Measurements from ENCODE around the gene PHOX2B.
"Not testable (repeated sequence)": the region's sequence is repeated elsewhere in the genome, so short reads cannot be mapped to it uniquely, and the experiment has no call there.

The PHOX2B gene

DNA sequence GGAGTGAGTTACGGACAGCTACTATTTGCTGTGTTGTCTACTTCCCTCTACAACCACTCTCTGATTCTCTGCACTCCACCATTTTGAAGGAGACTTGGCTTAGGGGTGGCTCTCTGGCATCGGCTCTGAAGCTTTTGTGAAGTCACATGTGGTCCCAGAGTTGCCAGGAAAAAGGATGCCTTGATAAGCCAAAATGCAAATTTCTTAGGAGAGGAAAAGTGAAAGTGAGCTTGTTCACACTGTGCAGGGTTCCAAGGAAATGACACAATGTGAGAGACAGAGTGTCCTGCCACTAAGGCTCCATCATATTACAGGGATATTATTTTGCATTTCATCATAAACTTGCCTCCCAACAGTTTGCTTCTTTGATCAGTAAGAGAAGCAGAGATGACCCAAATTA lies 7.2 kb downstream of the PHOX2B start:
- ATAC-seq: no peak; the same call in 2 of the 3 replicates
- TF ChIP-seq ISL1 (CRISPR knock-in tag; IDR thresholded peaks at IDR 0.05): no peak
- no peak for TF ChIP-seq ZNF8 (CRISPR knock-in tag; IDR thresholded peaks at IDR 0.05)
- no peak for TF ChIP-seq TCF4 (CRISPR knock-in tag; IDR thresholded peaks at IDR 0.05; ENCODE audit: borderline replicate concordance)
- TF ChIP-seq PATZ1 (CRISPR knock-in tag; IDR thresholded peaks at IDR 0.05; ENCODE audit: borderline replicate concordance): no peak
- no peak for TF ChIP-seq ZNF70 (CRISPR knock-in tag; IDR thresholded peaks at IDR 0.05)
- TF ChIP-seq SNAI2 (CRISPR knock-in tag; IDR thresholded peaks at IDR 0.05): no peak
- TF ChIP-seq RARB (CRISPR knock-in tag; IDR thresholded peaks at IDR 0.05): no peak
- TF ChIP-seq ZFP3 (CRISPR knock-in tag; IDR thresholded peaks at IDR 0.05): no peak
- no peak for TF ChIP-seq ZNF565 (CRISPR knock-in tag; conservative IDR thresholded peaks at IDR 0.05; ENCODE audit: low read depth)
- TF ChIP-seq, protein P1, sequence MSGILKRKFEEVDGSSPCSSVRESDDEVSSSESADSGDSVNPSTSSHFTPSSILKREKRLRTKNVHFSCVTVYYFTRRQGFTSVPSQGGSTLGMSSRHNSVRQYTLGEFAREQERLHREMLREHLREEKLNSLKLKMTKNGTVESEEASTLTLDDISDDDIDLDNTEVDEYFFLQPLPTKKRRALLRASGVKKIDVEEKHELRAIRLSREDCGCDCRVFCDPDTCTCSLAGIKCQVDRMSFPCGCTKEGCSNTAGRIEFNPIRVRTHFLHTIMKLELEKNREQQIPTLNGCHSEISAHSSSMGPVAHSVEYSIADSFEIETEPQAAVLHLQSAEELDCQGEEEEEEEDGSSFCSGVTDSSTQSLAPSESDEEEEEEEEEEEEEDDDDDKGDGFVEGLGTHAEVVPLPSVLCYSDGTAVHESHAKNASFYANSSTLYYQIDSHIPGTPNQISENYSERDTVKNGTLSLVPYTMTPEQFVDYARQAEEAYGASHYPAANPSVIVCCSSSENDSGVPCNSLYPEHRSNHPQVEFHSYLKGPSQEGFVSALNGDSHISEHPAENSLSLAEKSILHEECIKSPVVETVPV (CRISPR knock-in tag; IDR thresholded peaks at IDR 0.05): no peak

GRCh38 chr4:41737491-41737890 lies 11.0 kb downstream of the PHOX2B start:
- ATAC-seq: not testable (repeated sequence)

DNA sequence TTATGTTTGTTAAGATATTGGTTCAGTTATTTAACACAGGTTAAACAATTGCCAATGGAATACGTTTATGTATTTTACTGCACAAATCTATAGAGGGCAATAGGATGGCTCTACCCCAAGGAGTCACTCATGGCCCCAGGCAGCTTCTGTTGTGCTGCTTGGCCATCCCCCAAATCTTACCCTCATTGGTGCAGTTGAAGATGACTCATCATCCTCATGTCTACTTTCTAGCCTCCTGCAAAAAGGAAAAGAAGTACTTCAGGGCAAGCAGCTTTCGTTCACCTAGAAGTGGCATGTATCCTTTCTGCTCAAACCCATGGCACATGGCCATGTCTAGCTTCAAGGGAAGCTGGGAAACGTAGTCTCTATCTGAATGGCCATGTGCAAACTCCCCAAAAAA lies 14.2 kb downstream of the PHOX2B start:
- TF ChIP-seq TCF4 (CRISPR knock-in tag; IDR thresholded peaks at IDR 0.05; ENCODE audit: borderline replicate concordance) (no peak), ZC3H10 (CRISPR knock-in tag; IDR thresholded peaks at IDR 0.05) (no peak), BACH2 (CRISPR knock-in tag; IDR thresholded peaks at IDR 0.05; ENCODE audit: borderline replicate concordance) (no peak), RARB (CRISPR knock-in tag; IDR thresholded peaks at IDR 0.05) (no peak), PATZ1 (CRISPR knock-in tag; IDR thresholded peaks at IDR 0.05; ENCODE audit: borderline replicate concordance) (no peak), ESRRG (CRISPR knock-in tag; IDR thresholded peaks at IDR 0.05) (no peak), ISL1 (CRISPR knock-in tag; IDR thresholded peaks at IDR 0.05) (no peak), PPARA (CRISPR knock-in tag; IDR thresholded peaks at IDR 0.05; ENCODE audit: borderline replicate concordance) (no peak), OSR1 (CRISPR knock-in tag; IDR thresholded peaks at IDR 0.05) (no peak), GLIS3 (CRISPR knock-in tag; IDR thresholded peaks at IDR 0.05) (no peak)
- TF ChIP-seq, protein P1 (CRISPR knock-in tag; IDR thresholded peaks at IDR 0.05): no peak
- TF ChIP-seq, protein P2, sequence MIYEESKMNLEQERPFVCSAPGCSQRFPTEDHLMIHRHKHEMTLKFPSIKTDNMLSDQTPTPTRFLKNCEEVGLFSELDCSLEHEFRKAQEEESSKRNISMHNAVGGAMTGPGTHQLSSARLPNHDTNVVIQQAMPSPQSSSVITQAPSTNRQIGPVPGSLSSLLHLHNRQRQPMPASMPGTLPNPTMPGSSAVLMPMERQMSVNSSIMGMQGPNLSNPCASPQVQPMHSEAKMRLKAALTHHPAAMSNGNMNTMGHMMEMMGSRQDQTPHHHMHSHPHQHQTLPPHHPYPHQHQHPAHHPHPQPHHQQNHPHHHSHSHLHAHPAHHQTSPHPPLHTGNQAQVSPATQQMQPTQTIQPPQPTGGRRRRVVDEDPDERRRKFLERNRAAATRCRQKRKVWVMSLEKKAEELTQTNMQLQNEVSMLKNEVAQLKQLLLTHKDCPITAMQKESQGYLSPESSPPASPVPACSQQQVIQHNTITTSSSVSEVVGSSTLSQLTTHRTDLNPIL (CRISPR knock-in tag; IDR thresholded peaks at IDR 0.05; ENCODE audit: low read depth): no peak
- TF ChIP-seq, protein P3, sequence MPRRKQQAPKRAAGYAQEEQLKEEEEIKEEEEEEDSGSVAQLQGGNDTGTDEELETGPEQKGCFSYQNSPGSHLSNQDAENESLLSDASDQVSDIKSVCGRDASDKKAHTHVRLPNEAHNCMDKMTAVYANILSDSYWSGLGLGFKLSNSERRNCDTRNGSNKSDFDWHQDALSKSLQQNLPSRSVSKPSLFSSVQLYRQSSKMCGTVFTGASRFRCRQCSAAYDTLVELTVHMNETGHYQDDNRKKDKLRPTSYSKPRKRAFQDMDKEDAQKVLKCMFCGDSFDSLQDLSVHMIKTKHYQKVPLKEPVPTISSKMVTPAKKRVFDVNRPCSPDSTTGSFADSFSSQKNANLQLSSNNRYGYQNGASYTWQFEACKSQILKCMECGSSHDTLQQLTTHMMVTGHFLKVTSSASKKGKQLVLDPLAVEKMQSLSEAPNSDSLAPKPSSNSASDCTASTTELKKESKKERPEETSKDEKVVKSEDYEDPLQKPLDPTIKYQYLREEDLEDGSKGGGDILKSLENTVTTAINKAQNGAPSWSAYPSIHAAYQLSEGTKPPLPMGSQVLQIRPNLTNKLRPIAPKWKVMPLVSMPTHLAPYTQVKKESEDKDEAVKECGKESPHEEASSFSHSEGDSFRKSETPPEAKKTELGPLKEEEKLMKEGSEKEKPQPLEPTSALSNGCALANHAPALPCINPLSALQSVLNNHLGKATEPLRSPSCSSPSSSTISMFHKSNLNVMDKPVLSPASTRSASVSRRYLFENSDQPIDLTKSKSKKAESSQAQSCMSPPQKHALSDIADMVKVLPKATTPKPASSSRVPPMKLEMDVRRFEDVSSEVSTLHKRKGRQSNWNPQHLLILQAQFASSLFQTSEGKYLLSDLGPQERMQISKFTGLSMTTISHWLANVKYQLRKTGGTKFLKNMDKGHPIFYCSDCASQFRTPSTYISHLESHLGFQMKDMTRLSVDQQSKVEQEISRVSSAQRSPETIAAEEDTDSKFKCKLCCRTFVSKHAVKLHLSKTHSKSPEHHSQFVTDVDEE (CRISPR knock-in tag; IDR thresholded peaks at IDR 0.05): no peak
- TF ChIP-seq, protein P4, sequence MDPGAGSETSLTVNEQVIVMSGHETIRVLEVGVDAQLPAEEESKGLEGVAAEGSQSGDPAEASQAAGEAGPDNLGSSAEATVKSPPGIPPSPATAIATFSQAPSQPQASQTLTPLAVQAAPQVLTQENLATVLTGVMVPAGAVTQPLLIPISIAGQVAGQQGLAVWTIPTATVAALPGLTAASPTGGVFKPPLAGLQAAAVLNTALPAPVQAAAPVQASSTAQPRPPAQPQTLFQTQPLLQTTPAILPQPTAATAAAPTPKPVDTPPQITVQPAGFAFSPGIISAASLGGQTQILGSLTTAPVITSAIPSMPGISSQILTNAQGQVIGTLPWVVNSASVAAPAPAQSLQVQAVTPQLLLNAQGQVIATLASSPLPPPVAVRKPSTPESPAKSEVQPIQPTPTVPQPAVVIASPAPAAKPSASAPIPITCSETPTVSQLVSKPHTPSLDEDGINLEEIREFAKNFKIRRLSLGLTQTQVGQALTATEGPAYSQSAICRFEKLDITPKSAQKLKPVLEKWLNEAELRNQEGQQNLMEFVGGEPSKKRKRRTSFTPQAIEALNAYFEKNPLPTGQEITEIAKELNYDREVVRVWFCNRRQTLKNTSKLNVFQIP (CRISPR knock-in tag; IDR thresholded peaks at IDR 0.05; ENCODE audit: borderline replicate concordance, low read depth): no peak
- ATAC-seq: no peak
